Activated CD4-positive, CD25-positive, alpha-beta regulatory T cell treated with anti-CD3 and anti-CD28 coated beads, Interleukin-2, amount 50 U/mL, for 24 hours (primary cell): Measurements from ENCODE around the gene ZDHHC21.
"Not testable (repeated sequence)": the region's sequence is repeated elsewhere in the genome, so short reads cannot be mapped to it uniquely, and the experiment has no call there.

Source experiments
- ATAC-seq, 2 donors: fragments of 150-1000 bp; cut with Tn5 transposase; one replicate each; pipeline ENCODE4 v1.10.0; 2021; ENCODE audit warnings: mild to moderate bottlenecking in 1 of 2, moderate library complexity in 1 of 2

Gene ZDHHC21

DNA sequence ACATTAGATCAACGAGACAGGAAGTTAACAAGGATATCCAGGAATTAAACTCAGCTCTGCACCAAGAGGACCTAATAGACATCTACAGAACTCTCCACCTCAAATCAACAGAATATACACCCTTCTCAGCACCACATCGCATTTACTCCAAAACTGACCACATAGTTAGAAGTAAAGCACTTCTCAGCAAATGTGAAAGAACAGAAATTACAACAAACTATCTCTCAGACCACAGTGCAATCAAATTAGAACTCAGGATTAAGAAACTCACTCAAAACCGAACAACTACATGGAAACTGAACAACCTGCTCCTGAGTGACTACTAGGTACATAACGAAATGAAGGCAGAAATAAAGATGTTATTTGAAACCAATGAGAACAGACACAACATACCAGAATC, 10.6 kb downstream of the ZDHHC21 start:
- ATAC-seq = not testable (repeated sequence)

- no peak for ATAC-seq
These were observed 14.5 kb downstream of the ZDHHC21 start for GRCh38 chr9:14678776-14679175.

GRCh38 chr9:14677872-14678271, 15.4 kb downstream of the ZDHHC21 start:
- no peak for ATAC-seq

DNA sequence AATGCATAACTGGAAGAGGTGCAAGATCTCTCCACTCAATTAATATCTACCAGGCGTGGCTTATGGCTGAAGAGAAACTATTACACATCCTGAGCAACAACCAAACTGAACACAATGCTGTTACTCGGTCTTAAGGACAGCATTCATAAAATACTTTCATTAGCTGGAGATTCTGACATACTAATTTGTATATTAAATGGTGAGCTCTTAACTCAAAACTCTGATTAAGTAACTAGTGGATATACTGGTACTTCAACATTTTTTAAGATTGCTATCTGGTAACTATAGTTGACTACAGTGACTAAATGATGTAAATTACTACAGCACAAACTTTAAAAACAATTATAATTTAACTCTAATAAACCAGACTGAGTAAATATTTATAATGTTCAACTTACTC, 15.8 kb downstream of the ZDHHC21 start:
- ATAC-seq = no peak

DNA sequence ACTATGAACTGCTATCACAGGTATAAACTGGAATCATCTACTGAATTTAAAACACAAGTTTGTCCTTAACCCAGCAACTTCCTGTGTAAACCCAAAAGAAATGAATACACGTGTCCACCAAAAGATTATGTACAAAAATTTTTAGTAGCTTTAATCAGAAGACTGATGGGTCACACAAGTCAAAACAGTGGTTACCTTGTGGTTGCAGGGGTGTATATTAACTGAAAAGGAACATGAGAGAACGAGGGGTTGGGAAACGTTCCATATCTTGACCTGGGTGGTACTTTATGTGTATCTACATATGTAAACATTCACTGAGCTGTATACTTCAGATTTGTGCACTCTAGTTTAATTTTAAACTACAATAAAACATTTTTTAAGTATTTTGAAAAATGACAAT, 18.6 kb downstream of the ZDHHC21 start:
- no peak for ATAC-seq

DNA sequence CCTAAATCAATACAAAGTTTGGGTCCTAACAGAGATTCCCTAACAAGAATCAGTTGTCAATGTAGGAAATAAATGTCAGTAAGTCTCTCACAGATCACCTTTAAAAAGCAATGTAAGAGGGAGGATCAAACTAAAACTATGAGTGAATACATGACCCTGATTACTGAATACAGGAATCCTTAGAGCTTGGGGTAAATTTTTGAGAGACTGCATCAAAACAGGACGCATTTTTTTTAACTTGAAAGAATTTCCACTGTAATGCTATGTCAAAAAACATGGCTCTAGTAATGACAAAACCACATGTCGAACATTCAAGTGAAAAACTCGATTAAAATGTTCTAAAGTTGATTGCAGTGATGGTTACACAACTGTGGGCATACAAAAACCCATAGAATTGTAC, 21.9 kb downstream of the ZDHHC21 start:
- ATAC-seq = peak in 1 of 2 donors; percentile 33

DNA sequence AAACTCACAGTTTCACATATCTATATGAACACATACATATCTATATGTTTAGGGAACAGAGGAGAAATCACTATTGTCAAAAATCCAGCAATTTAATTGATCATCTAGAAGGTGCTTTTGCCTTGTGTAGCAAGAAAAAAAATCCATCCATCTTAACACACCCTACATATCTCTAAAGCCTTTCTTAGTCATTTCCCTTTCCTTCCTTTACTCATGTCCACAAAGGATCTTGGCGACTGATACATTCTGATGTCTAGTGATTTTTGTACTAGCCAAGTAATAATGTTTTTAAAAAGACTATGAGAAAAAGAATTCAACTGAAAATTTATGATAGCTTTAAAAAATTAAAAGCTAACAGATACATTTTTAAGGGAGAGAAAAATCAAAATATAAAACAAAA, 22.5 kb downstream of the ZDHHC21 start:
- peak in 1 of 2 donors; percentile 81 for ATAC-seq

DNA sequence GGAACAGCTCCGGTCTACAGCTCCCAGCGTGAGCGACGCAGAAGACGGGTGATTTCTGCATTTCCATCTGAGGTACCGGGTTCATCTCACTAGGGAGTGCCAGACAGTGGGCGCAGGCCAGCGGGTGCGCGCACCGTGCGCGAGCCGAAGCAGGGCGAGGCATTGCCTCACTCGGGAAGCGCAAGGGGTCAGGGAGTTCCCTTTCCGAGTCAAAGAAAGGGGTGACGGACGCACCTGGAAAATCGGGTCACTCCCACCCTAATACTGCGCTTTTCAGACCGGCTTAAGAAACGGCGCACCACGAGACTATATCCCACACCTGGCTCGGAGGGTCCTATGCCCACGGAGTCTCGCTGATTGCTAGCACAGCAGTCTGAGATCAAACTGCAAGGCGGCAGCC, 29.2 kb downstream of the ZDHHC21 start:
- ATAC-seq = not testable (repeated sequence)

DNA sequence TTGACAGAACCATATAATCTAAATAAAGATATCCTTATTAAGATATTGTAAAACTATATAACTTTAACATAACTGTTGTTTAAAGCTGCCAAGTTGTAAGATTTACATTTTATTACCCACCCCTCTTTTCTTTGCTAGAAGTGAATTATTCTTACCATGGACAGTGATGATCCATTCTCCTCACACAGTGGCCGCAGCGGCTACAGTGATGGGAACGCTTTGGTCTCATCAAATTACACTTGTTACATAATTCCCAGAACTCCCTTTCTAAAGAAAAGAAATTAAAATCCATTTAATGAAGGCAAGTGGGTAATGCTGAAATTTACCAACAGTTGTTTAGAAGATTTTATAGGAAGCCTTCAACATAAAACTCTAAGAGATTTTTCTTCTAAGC, 31.2 kb downstream of the ZDHHC21 start:
- no peak for ATAC-seq

- no peak for ATAC-seq
These were observed 31.7 kb downstream of the ZDHHC21 start for GRCh38 chr9:14661421-14662059.

DNA sequence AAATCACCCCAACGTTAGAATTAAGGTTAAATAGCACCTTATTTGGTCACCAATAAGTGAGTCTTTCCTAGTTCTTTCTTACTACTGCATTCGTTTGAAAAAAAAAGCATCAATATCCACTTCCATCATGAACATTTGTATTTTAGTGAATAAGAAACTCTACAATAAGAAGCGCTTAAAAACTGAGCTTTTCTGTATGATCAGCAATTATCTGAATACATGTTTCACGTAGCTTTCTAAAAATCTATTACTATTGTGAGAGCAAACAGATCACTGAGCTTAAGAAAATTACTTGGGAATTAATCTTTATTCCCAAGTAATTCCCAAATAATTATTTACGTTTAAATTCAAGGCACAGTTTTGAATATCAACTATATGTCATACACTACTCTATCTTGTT, 32.5 kb downstream of the ZDHHC21 start:
- ATAC-seq = no peak

GRCh38 chr9:14654932-14655331, 38.3 kb downstream of the ZDHHC21 start:
- no peak for ATAC-seq

DNA sequence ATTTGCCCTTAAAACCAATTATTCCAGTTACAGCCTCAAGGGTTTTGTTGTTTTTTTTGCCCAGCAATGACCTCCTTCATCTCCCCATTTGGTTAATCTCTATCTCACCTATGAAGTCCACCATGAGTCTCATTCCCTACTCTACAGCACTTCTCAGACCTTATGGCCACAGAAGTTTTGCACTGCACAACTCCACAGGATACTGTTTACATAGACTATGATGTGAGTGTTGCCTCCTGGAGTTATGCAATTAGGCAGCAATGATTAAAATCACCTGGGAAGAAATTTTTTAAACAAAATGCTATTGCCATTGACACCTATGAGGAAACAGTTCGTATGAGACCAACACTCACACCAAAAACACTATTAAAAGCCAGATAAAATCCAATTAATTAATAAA, 39.7 kb downstream of the ZDHHC21 start:
- ATAC-seq = no peak

GRCh38 chr9:14652729-14653377, 40.4 kb downstream of the ZDHHC21 start:
- no peak for ATAC-seq

DNA sequence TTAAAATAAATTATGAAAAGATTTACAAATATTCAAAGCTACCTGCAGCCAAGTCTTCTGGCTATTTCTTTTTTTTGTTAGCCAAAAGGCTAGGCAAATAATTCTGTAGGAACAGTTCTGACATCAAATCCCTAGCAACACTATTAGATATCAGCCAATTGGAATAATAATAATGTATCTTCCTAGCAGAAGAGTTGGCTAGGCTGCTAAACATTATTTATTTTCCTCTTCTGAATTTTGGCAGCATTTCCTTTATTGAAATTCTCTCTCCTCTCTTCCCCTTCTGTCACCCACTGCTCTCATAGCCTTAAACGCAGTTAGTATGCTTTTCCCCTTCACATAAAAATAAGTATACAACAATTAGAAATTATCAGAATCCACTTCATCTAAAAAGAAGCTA, 42.6 kb downstream of the ZDHHC21 start:
- no peak for ATAC-seq

GRCh38 chr9:14645648-14646047, 47.6 kb downstream of the ZDHHC21 start:
- no peak for ATAC-seq

GRCh38 chr9:14640967-14641366, 52.3 kb downstream of the ZDHHC21 start:
- no peak for ATAC-seq

DNA sequence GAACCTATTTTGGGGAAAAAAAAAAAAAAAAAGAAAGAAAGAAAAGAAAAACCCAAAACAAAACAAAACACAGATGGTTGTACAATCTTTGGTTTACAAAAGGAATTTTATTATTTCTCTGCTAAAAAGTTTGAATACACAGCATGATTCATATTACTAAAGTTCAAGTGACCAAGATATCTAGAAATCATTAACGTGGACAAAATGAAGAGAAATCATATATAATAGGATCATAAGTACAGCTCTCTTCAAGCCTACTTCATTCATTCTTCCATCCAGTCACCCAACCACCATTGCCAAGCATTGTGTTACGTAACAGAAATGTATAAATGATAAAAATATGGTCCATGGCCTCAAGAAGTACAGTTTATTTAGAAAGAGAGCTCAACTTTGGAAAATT, 52.9 kb downstream of the ZDHHC21 start:
- ATAC-seq = no peak

GRCh38 chr9:14633906-14634565, 59.2 kb downstream of the ZDHHC21 start:
- ATAC-seq = no peak

DNA sequence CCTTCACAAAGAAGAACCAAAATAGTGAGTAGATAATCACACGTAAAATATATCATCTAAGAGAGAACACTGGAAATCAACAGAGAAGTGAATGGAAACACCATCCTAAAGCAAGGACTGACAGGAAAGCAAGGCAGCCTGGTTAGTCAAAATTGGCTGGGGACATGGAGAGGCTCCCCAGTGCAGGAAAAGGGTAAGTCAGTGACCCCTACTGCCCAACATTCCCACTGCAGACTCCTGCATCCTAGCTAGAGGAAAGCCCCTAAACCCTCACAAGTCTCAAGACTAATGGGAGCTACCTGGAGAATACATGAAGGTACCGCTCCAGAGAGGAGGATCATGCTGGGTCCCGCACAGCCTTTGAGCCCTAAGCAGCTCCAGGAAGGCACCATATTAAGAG, 60.1 kb downstream of the ZDHHC21 start:
- ATAC-seq = no peak

GRCh38 chr9:14627513-14627912, 65.7 kb downstream of the ZDHHC21 start:
- no peak for ATAC-seq

- ATAC-seq = no peak
These were observed 74.3 kb downstream of the ZDHHC21 start for GRCh38 chr9:14618836-14619420.

DNA sequence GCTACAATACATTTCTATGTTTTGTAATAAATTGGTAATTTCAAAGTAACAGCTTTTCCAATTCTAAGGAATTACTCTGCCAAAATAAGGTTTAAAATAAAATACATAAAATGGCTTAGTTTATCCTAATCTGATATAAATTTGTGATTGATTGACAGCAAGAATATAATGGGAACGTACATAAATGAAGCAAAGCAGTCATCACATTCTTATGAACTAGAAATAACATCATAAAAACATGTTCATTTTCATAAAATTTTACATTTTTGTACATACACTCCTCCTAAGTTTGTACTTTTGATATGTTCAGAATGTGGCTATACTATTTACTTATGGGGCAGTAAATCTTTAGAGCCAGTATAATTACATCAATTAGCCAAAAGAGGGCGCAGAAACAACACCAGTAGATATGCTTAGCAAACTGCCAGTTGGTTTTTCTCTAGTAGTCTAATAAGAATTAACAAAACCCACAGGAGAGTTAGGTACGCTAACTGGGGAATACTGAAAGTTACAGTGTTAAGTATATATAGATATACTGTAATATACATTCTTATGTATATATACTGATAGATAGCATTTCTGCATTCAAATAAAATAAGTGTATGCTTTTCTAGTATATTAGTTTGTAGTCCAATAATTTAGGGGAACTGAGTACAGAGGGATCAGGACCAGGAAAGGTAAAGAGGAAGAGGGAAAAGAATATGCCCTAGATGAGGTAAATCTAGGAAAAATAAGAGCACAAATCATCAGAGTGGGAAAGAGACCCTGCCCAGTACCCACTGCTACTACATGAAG, 76.8 kb downstream of the ZDHHC21 start:
- peak in 1 of 2 donors; percentile 38 for ATAC-seq
